ENCODE results near the gene TMTC1. TPM values are rescaled to one million over a fixed set of nuclear protein-coding genes. Genes with fewer than 3 reads are reported as not detected.

The TMTC1 gene
- total RNA-seq, 1 donor from 2014 or later, result 35.3 TPM

- peaks cover 30% of the 10 kb centered on the region for H3K36me3 Mint-ChIP-seq (ENCODE audit: unreplicated experiment)
- TF ChIP-seq CTCF (IDR thresholded peaks at IDR 0.05), result no peak
- H3K4me3 Mint-ChIP-seq (ENCODE audit: unreplicated experiment), result no peak overlapping the region
- no peak for DNase-seq (ENCODE audit: extremely low spot score, unreplicated experiment)
- no peak overlapping the region for H3K27ac Mint-ChIP-seq (ENCODE audit: unreplicated experiment)
- no peaks in the 10 kb centered on the region for H3K9me3 Mint-ChIP-seq (ENCODE audit: unreplicated experiment)
- no peaks in the 10 kb centered on the region for H3K27me3 Mint-ChIP-seq (ENCODE audit: unreplicated experiment)
- H3K4me1 Mint-ChIP-seq (ENCODE audit: unreplicated experiment), result peaks cover 14% of the 10 kb centered on the region
Measured at GRCh38 chr12:29510591-29511185, 273.1 kb downstream of the TMTC1 start.

- DNase-seq (ENCODE audit: extremely low spot score, unreplicated experiment), result no peak
- H3K27me3 Mint-ChIP-seq (ENCODE audit: unreplicated experiment), result no peaks in the 10 kb centered on the region
- no peak overlapping the region for H3K27ac Mint-ChIP-seq (ENCODE audit: unreplicated experiment)
- H3K36me3 Mint-ChIP-seq (ENCODE audit: unreplicated experiment), result peaks cover 28% of the 10 kb centered on the region
- H3K9me3 Mint-ChIP-seq (ENCODE audit: unreplicated experiment), result no peaks in the 10 kb centered on the region
- peaks cover 14% of the 10 kb centered on the region for H3K4me1 Mint-ChIP-seq (ENCODE audit: unreplicated experiment)
- TF ChIP-seq CTCF (IDR thresholded peaks at IDR 0.05), result no peak
- no peak overlapping the region for H3K4me3 Mint-ChIP-seq (ENCODE audit: unreplicated experiment)
Measured at GRCh38 chr12:29509503-29509902, 274.2 kb downstream of the TMTC1 start.

- H3K36me3 Mint-ChIP-seq (ENCODE audit: unreplicated experiment), result peaks cover 26% of the 10 kb centered on the region
- no peaks in the 10 kb centered on the region for H3K27me3 Mint-ChIP-seq (ENCODE audit: unreplicated experiment)
- H3K4me3 Mint-ChIP-seq (ENCODE audit: unreplicated experiment), result no peak overlapping the region
- peaks cover 14% of the 10 kb centered on the region for H3K4me1 Mint-ChIP-seq (ENCODE audit: unreplicated experiment)
- no peak for TF ChIP-seq CTCF (IDR thresholded peaks at IDR 0.05)
- no peak for DNase-seq (ENCODE audit: extremely low spot score, unreplicated experiment)
- H3K27ac Mint-ChIP-seq (ENCODE audit: unreplicated experiment), result no peak overlapping the region
- H3K9me3 Mint-ChIP-seq (ENCODE audit: unreplicated experiment), result no peaks in the 10 kb centered on the region
Measured at GRCh38 chr12:29508949-29509348, 274.8 kb downstream of the TMTC1 start.

GRCh38 chr12:29505122-29505521 lies 278.6 kb downstream of the TMTC1 start:
- no peaks in the 10 kb centered on the region for H3K9me3 Mint-ChIP-seq (ENCODE audit: unreplicated experiment)
- H3K4me1 Mint-ChIP-seq (ENCODE audit: unreplicated experiment), result peaks cover 14% of the 10 kb centered on the region
- H3K36me3 Mint-ChIP-seq (ENCODE audit: unreplicated experiment), result peaks cover 23% of the 10 kb centered on the region
- TF ChIP-seq CTCF (IDR thresholded peaks at IDR 0.05), result no peak
- no peaks in the 10 kb centered on the region for H3K27me3 Mint-ChIP-seq (ENCODE audit: unreplicated experiment)
- no peak for DNase-seq (ENCODE audit: extremely low spot score, unreplicated experiment)
- H3K27ac Mint-ChIP-seq (ENCODE audit: unreplicated experiment), result no peak overlapping the region
- no peak overlapping the region for H3K4me3 Mint-ChIP-seq (ENCODE audit: unreplicated experiment)

GRCh38 chr12:29503283-29503682 lies 280.5 kb downstream of the TMTC1 start:
- Mint-ChIP-seq H3K27ac (ENCODE audit: unreplicated experiment) (no peak overlapping the region), H3K4me3 (ENCODE audit: unreplicated experiment) (no peak overlapping the region), H3K36me3 (ENCODE audit: unreplicated experiment) (peaks cover 21% of the 10 kb centered on the region), H3K9me3 (ENCODE audit: unreplicated experiment) (no peaks in the 10 kb centered on the region), H3K27me3 (ENCODE audit: unreplicated experiment) (no peaks in the 10 kb centered on the region), H3K4me1 (ENCODE audit: unreplicated experiment) (peaks cover 14% of the 10 kb centered on the region)
- TF ChIP-seq CTCF (IDR thresholded peaks at IDR 0.05), result no peak
- DNase-seq (ENCODE audit: extremely low spot score, unreplicated experiment), result no peak

Data from osteocyte (in vitro differentiated cells).